GM23338 (cell line): ENCODE measurements around the gene EEPD1. TPM values are rescaled to one million over a fixed set of nuclear protein-coding genes. Genes with fewer than 3 reads are reported as not detected.

Experiments used
- ATAC-seq: fragments of 200-7000 bp; cut with Tn5 transposase; 3 replicates; pipeline ENCODE4 v1.9.1; 2020
- DNase-seq: peaks from one replicate; pipeline ENCODE4 v3.0.0-alpha.2; 2015; ENCODE audit warnings: low spot score
- H2AFZ ChIP-seq: fragments of 200-600 bp; sonication (generic); 2 replicates; pipeline ENCODE4 v1.8.0; 2016; ENCODE audit warnings: antibody characterized with exemption, mild to moderate bottlenecking, moderate library complexity
- H3F3A ChIP-seq: fragments of 200-600 bp; sonication (generic); replicated peaks from 2 replicates; pipeline ENCODE4 v1.8.0; 2017; ENCODE audit warnings: antibody characterized with exemption, mixed run types, low read depth
- H3K27ac ChIP-seq: fragments of 200-600 bp; sonication (generic); 2 replicates; pipeline ENCODE4 v1.6.1; 2016; ENCODE audit warnings: low read depth
- H3K27me3 ChIP-seq: fragments of 200-600 bp; sonication (generic); 2 replicates; pipeline ENCODE4 v1.8.0; 2016; ENCODE audit warnings: mild to moderate bottlenecking, mixed run types, moderate library complexity; ENCODE audit not compliant: insufficient read depth
- H3K36me3 ChIP-seq: fragments of 200-600 bp; sonication (generic); 2 replicates; pipeline ENCODE4 v1.8.0; 2016; ENCODE audit warnings: mild to moderate bottlenecking; ENCODE audit not compliant: insufficient read depth
- H3K4me1 ChIP-seq: fragments of 200-600 bp; sonication (generic); 2 replicates; pipeline ENCODE4 v1.8.0; 2016; ENCODE audit warnings: mild to moderate bottlenecking, moderate library complexity; ENCODE audit not compliant: insufficient read depth
- H3K4me2 ChIP-seq: fragments of 200-600 bp; sonication (generic); 2 replicates; pipeline ENCODE4 v1.7.1; 2017; ENCODE audit warnings: mixed run types
- H3K4me3 ChIP-seq: fragments of 200-600 bp; sonication (generic); 2 replicates; pipeline ENCODE4 v1.6.1; 2016; ENCODE audit warnings: mixed run types
- H3K79me2 ChIP-seq: fragments of 200-600 bp; sonication (generic); replicated peaks from 2 replicates; pipeline ENCODE4 v1.8.0; 2017; ENCODE audit warnings: mild to moderate bottlenecking; ENCODE audit not compliant: insufficient read depth
- H3K9me2 ChIP-seq: fragments of 200-600 bp; sonication (generic); 2 replicates; pipeline ENCODE4 v1.8.0; 2017; ENCODE audit not compliant: insufficient read depth
- H4K20me1 ChIP-seq: fragments of 200-600 bp; sonication (generic); replicated peaks from 2 replicates; pipeline ENCODE4 v1.8.0; 2017; ENCODE audit warnings: mild to moderate bottlenecking; ENCODE audit not compliant: insufficient read depth
- H3K27ac Mint-ChIP-seq: 2 replicates; pipeline ENCODE4 v1.8.0; 2020; ENCODE audit warnings: inconsistent platforms, mild to moderate bottlenecking, moderate library complexity, mixed read lengths
- H3K27me3 Mint-ChIP-seq: 3 replicates; pipeline ENCODE4 v1.8.0; 2022; ENCODE audit warnings: low read depth, mild to moderate bottlenecking, moderate library complexity, mixed read lengths, inconsistent platforms; ENCODE audit not compliant: insufficient read depth, poor library complexity
- H3K36me3 Mint-ChIP-seq: 3 replicates; pipeline ENCODE4 v1.8.0; 2021; ENCODE audit warnings: low read depth, mild to moderate bottlenecking, inconsistent platforms, moderate library complexity, mixed read lengths
- H3K4me1 Mint-ChIP-seq: 3 replicates; pipeline ENCODE4 v1.8.0; 2020; ENCODE audit warnings: mild to moderate bottlenecking, inconsistent platforms, mixed read lengths
- H3K4me3 Mint-ChIP-seq: 3 replicates; pipeline ENCODE4 v1.8.0; 2021; ENCODE audit warnings: moderate library complexity, mild to moderate bottlenecking, inconsistent platforms, mixed read lengths
- H3K9me3 Mint-ChIP-seq: 3 replicates; pipeline ENCODE4 v1.8.0; 2020; ENCODE audit warnings: moderate library complexity, mild to moderate bottlenecking, inconsistent platforms, mixed read lengths
- CREB1 ChIP-seq: fragments of 250-450 bp; sonication (Bioruptor Pico); IDR thresholded peaks from 2 replicates; pipeline ENCODE4 v1.5.0; 2020; ENCODE audit warnings: low read depth, mild to moderate bottlenecking, moderate library complexity
- CTCF ChIP-seq, 2 experiments: fragments of 200-600 bp in 1 of 2; sonication (generic) in 1 of 2; conservative IDR thresholded peaks; 2 replicates each; pipeline versions ENCODE4 v1.5.1 to v1.6.1; 2016 to 2017; ENCODE audit warnings: antibody characterized with exemption in 2 of 2, low read depth in 2 of 2, mild to moderate bottlenecking in 2 of 2, moderate library complexity in 1 of 2
- ETS1 ChIP-seq: IDR thresholded peaks from 2 replicates; pipeline ENCODE4 v1.6.1; 2016; ENCODE audit warnings: antibody characterized with exemption
- EZH2 ChIP-seq: fragments of 200-600 bp; sonication (generic); IDR thresholded peaks from one replicate; pipeline ENCODE4 v1.8.0; 2017; ENCODE audit warnings: antibody characterized with exemption, mild to moderate bottlenecking, low read depth; ENCODE audit not compliant: unreplicated experiment
- EZH2phosphoT487 ChIP-seq: fragments of 200-600 bp; sonication (generic); IDR thresholded peaks from one replicate; pipeline ENCODE4 v1.8.1; 2018; ENCODE audit warnings: antibody characterized with exemption; ENCODE audit not compliant: unreplicated experiment
- JUNB ChIP-seq: IDR thresholded peaks from one replicate; pipeline ENCODE4 v1.6.1; 2016; ENCODE audit warnings: antibody characterized with exemption; ENCODE audit not compliant: unreplicated experiment
- NANOG ChIP-seq: IDR thresholded peaks from 2 replicates; pipeline ENCODE4 v1.6.1; 2016; ENCODE audit warnings: antibody characterized with exemption, borderline replicate concordance
- POLR2AphosphoS5 ChIP-seq: IDR thresholded peaks from 2 replicates; pipeline ENCODE4 v1.6.1; 2016; ENCODE audit warnings: antibody characterized with exemption, low read depth
- REST ChIP-seq: IDR thresholded peaks from one replicate; pipeline ENCODE4 v1.6.1; 2018; ENCODE audit warnings: antibody characterized with exemption; ENCODE audit not compliant: unreplicated experiment
- STAT1 ChIP-seq: IDR thresholded peaks from one replicate; pipeline ENCODE4 v1.6.1; 2016; ENCODE audit warnings: antibody characterized with exemption; ENCODE audit not compliant: unreplicated experiment
- ZNF114 ChIP-seq: fragments of 250-450 bp; sonication (Bioruptor Pico); IDR thresholded peaks from 2 replicates; pipeline ENCODE4 v1.5.0; 2020; ENCODE audit warnings: mild to moderate bottlenecking, moderate library complexity
- ZNF331 ChIP-seq: fragments of 250-450 bp; sonication (Bioruptor Pico); IDR thresholded peaks from 2 replicates; pipeline ENCODE4 v1.5.0; 2020; ENCODE audit warnings: low read depth, mild to moderate bottlenecking, moderate library complexity
- ZNF462 ChIP-seq: fragments of 250-450 bp; sonication (Bioruptor Pico); IDR thresholded peaks from 2 replicates; pipeline ENCODE4 v1.5.0; 2020; ENCODE audit warnings: mild to moderate bottlenecking, moderate library complexity
- polyA plus RNA-seq: library from polyadenylated mRNA; unstranded; fragments of >200 nt; fragmentation: Nextera tagmentation; extraction: Ambion mirVana; gene quantifications from 2 replicates; pipeline ENCODE4 v1.2.1, GENCODE V29; 2016
- total RNA-seq: library from RNA; depleted of rRNA; stranded (reverse); fragments of >200 nt; shearing (Covaris generic); gene quantifications from 2 replicates; pipeline ENCODE4 v1.2.3, GENCODE V29; 2014

The EEPD1 gene
- total and polyA plus RNA-seq, 2 experiments from 2014 or later: 4.1 to 17.1 TPM

GRCh38 chr7:36231406-36231805 lies 78.4 kb downstream of the EEPD1 start:
- Mint-ChIP-seq H3K4me3 (no peak overlapping the region), H3K27ac (peak overlapping the region; percentile 40; the same call in 1 of the 2 replicates), H3K36me3 (no peaks in the 10 kb centered on the region), H3K4me1 (peaks cover 5% of the 10 kb centered on the region), H3K9me3 (no peaks in the 10 kb centered on the region), H3K27me3 (peaks cover 4% of the 10 kb centered on the region)
- Histone ChIP-seq H3K27ac (no peak overlapping the region), H3K79me2 (0 out of 2 replicates have a peak, but pooled peaks cover 2% of the 10 kb centered on the region), H3K9me2 (no peaks in the 10 kb centered on the region), H3K27me3 (no peaks in the 10 kb centered on the region), H4K20me1 (0 out of 2 replicates have a peak, but pooled peaks cover 4% of the 10 kb centered on the region), H3K4me1 (no peaks in the 10 kb centered on the region), H3K4me2 (no peak overlapping the region), H2AFZ (no peak overlapping the region), H3K36me3 (no peaks in the 10 kb centered on the region), H3K4me3 (no peak overlapping the region), H3F3A (no peaks in the 10 kb centered on the region)
- no peak for TF ChIP-seq ZNF114 (CRISPR knock-in tag)
- TF ChIP-seq REST: no peak
- TF ChIP-seq POLR2AphosphoS5: no peak
- TF ChIP-seq STAT1: no peak
- TF ChIP-seq EZH2: no peak
- TF ChIP-seq ZNF331 (CRISPR knock-in tag): no peak
- no peak for TF ChIP-seq CTCF (conservative IDR thresholded peaks at IDR 0.05; ENCODE audit: low read depth in 2 of 2)
- TF ChIP-seq JUNB: no peak
- no peak for TF ChIP-seq NANOG
- TF ChIP-seq EZH2phosphoT487: no peak
- TF ChIP-seq ETS1: no peak
- TF ChIP-seq CREB1 (CRISPR knock-in tag): no peak
- no peak for TF ChIP-seq ZNF462 (CRISPR knock-in tag)
- ATAC-seq: no peak
- DNase-seq: no peak
